Measurements from ENCODE around the gene CMC4.
A peak's percentile ranks its signal among the peaks of the same experiment; 100 is the strongest.

The CMC4 gene

DNA sequence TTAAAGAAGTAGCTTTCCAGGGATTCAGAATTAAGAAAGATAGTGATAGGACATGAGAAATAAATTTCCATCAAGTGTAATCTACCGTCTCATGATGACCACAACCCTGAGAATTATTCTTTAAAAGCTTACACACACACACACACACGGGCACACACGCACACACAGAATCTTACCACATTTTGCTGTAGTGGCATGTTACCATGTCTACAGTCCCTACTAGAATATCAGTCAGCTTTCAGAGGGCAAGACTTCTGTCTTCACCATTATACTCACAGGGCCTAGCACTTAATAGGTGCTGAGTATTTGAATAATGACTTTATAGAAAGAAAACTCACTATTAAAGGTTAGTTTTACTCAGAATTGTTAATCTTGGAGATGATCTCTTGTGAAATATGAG is 15.4 kb downstream of the CMC4 start:
- TF ChIP-seq, protein P1, sequence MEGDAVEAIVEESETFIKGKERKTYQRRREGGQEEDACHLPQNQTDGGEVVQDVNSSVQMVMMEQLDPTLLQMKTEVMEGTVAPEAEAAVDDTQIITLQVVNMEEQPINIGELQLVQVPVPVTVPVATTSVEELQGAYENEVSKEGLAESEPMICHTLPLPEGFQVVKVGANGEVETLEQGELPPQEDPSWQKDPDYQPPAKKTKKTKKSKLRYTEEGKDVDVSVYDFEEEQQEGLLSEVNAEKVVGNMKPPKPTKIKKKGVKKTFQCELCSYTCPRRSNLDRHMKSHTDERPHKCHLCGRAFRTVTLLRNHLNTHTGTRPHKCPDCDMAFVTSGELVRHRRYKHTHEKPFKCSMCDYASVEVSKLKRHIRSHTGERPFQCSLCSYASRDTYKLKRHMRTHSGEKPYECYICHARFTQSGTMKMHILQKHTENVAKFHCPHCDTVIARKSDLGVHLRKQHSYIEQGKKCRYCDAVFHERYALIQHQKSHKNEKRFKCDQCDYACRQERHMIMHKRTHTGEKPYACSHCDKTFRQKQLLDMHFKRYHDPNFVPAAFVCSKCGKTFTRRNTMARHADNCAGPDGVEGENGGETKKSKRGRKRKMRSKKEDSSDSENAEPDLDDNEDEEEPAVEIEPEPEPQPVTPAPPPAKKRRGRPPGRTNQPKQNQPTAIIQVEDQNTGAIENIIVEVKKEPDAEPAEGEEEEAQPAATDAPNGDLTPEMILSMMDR (conservative IDR thresholded peaks at IDR 0.05; ENCODE audit: control insufficient read depth, insufficient read depth, low read depth, low read length): no peak
- DNase-seq (ENCODE audit: low read depth): no peak
- H3K4me3 ChIP-seq (ENCODE audit: control insufficient read depth, low read depth, low read length): no peak overlapping the region

DNA sequence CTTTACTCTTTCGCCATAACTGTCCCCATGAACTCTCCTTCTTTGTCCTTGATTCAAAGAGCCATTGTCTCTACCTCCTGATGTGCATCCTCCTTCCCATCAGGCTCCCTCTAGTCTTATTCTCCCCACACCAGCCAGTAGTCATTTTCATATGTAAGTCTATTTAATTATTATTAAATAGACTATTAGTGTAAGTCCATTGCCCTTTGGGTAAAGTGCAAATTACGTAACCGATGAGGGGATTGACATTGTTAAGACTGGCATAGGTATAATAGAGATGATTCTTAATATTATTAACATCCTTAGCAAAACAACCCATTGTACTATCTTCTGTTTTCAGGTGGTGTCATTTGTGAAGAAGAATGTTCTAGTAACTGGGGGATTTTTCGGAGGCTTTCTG is 16.7 kb downstream of the CMC4 start:
- DNase-seq (ENCODE audit: low read depth): no peak
- TF ChIP-seq, protein P1 (conservative IDR thresholded peaks at IDR 0.05; ENCODE audit: control insufficient read depth, insufficient read depth, low read depth, low read length): no peak
- no peak overlapping the region for H3K4me3 ChIP-seq (ENCODE audit: control insufficient read depth, low read depth, low read length)

DNA sequence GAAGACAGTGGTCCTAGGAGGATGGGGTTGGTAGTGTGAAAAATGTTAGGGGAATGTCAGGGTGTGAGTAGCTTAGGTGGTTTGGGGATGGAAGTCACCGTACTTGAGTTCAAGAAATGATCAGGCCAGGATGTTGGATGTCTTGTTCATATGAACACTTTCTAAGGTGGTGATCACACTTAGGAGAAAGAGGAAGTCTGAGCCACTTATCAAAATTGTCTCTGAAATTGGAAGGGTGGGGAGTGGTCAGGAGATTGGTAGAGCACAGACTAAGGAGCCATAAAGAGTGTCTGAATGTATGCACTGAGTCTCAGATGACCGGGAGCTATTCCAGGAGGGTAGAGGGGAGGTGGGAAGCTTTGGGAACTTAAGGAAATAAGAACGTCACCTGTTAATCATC is 17.3 kb downstream of the CMC4 start:
- no peak for DNase-seq (ENCODE audit: low read depth)
- H3K4me3 ChIP-seq (ENCODE audit: control insufficient read depth, low read depth, low read length): no peak overlapping the region
- TF ChIP-seq, protein P1 (conservative IDR thresholded peaks at IDR 0.05; ENCODE audit: control insufficient read depth, insufficient read depth, low read depth, low read length): no peak

DNA sequence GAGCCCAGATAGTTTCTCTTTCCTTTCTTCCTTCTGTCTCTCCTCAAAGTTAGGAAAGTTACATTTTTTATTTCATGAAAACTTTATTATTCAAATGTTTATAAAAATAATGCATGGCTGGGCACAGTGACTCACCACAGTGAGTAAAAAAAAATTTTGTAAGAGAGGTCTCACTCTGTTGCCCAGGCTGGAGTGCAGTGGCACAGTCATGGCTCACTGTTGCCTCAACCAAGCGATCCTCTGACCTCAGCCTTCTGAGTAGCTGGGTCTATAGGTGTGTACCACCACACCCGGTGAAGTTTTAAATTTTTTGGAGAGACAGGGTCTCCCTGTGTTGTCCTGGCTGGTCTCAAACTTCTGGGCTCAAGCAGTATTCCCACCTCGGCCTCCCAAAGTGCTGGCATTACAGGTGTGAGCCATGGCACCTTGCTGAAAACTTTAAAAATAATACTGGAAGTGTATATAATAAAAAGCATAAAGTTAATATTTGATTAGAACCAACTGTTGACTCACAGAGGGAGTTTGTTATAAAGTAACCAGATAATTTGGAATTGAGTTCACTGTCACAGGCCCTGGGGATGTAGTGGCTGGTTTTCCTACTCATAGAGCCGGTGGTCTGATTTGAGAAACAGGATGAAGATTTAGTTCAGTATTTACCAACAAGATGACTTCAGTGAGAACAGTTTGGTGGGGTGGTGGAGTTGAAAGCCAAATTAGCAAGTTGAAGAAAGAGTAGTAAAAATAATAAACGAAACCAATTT is 18.0 kb downstream of the CMC4 start:
- TF ChIP-seq, protein P1 (conservative IDR thresholded peaks at IDR 0.05; ENCODE audit: control insufficient read depth, insufficient read depth, low read depth, low read length): no peak
- H3K4me3 ChIP-seq (ENCODE audit: control insufficient read depth, low read depth, low read length): no peak overlapping the region
- peak; percentile 2 for DNase-seq (ENCODE audit: low read depth)

DNA sequence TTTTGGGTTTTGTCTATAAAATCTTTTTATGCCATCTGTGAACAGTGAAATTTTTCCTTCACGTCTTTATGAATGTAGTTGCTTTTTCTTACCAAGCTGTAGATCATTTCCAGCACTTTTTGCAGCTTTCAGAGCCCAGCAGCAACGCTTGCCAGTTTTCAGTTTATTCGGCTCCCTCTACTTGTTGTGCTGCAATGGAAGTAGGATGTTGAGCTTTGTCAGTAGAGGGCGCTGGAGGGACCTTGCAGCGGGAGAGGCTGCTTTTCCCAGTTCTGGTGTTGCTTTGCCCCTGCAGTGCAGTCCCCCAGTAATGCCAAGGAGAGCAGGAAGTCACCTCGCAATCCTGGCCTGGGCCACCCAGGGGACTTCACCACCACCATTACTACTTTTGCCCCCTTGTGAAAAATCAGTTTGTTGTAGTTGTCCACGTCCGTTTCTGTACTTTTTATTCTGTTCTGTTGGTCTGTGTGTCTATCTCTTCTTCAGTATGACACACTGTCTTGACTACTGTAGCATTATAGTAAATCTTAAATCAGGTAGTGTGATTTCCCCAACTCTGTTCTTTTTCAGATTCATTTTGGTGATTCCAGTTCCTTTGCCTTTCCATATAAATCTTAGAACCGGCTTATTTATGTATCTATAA is 21.8 kb downstream of the CMC4 start:
- TF ChIP-seq, protein P1 (conservative IDR thresholded peaks at IDR 0.05; ENCODE audit: control insufficient read depth, insufficient read depth, low read depth, low read length): peak; percentile 67
- H3K4me3 ChIP-seq (ENCODE audit: control insufficient read depth, low read depth, low read length): no peak overlapping the region
- DNase-seq (ENCODE audit: low read depth): peak; percentile 68

DNA sequence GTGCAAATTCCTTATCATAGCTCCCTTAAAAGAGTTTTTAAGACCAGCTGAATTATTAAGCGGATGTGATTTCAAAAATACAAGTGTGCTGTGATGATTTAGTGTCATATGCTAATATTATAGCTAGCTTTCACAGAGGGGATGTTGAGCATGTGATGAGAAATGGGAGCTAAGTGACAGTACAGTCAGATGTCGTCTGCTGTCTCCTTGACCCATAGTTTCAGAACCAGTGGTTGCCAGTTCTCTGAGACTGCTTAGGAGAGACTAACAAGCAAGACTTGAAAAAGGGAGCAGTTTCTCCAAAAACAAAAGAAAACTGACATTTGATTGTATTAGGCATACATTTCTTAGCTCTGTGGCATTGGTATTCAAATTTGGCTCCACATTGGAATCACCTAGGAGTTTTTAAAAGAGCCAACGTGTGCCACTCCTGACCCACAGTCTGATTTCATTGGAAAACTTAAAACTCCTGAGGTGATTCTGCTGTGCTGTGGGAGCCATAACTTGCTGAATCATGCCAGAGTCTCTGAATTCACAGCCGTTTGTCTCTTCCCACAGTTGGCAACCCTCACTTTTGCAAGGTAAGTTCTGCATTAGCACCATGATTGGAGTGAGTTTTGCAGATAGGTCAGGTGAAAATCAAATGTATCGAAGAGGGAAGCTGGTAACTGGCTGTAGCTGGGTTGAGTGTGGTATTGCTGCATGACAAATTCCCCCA is 24.0 kb downstream of the CMC4 start:
- DNase-seq (ENCODE audit: low read depth): no peak
- TF ChIP-seq, protein P1 (conservative IDR thresholded peaks at IDR 0.05; ENCODE audit: control insufficient read depth, insufficient read depth, low read depth, low read length): no peak
- H3K4me3 ChIP-seq (ENCODE audit: control insufficient read depth, low read depth, low read length): no peak overlapping the region
